OCI-LY1 (cell line): Measurements from ENCODE around the gene IPO13.

Source experiments
- EZH2 ChIP-seq: fragments of 200-600 bp; sonication (generic), shearing (Covaris generic); IDR thresholded peaks from 2 replicates; pipeline ENCODE4 v1.8.0; 2017; ENCODE audit warnings: borderline replicate concordance, mixed run types, mild to moderate bottlenecking, antibody characterized with exemption, low read length, moderate library complexity, mixed read lengths
- TF ChIP-seq, protein P1 (sequence below): fragments of 200-600 bp; sonication (generic), shearing (Covaris generic); IDR thresholded peaks from 2 replicates; pipeline ENCODE4 v1.5.1; 2017; ENCODE audit warnings: mild to moderate bottlenecking, antibody characterized with exemption, low read length, moderate library complexity, mixed read lengths

DNA sequence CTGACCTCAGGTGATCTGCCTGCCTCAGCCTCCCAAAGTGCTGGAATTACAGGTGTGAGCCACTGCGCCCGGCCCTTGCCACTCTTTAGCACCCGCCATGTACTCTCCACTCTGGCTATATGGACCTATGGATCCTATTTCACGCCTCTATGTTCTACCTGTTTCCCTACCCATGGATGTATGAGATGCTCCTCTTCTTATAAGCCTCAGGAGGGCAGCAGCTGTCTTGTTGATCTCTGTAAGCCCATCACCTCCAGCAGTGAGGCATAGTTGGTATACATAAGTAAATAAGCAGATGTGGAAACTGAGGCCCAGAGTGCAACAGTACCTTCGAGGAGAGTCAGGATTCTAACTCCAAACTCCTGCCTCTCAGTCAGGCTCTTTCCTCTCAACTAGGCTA lies 37.9 kb upstream of the IPO13 start:
- TF ChIP-seq, protein P1, sequence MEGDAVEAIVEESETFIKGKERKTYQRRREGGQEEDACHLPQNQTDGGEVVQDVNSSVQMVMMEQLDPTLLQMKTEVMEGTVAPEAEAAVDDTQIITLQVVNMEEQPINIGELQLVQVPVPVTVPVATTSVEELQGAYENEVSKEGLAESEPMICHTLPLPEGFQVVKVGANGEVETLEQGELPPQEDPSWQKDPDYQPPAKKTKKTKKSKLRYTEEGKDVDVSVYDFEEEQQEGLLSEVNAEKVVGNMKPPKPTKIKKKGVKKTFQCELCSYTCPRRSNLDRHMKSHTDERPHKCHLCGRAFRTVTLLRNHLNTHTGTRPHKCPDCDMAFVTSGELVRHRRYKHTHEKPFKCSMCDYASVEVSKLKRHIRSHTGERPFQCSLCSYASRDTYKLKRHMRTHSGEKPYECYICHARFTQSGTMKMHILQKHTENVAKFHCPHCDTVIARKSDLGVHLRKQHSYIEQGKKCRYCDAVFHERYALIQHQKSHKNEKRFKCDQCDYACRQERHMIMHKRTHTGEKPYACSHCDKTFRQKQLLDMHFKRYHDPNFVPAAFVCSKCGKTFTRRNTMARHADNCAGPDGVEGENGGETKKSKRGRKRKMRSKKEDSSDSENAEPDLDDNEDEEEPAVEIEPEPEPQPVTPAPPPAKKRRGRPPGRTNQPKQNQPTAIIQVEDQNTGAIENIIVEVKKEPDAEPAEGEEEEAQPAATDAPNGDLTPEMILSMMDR = peak; percentile 28; the same call in 1 of the 2 replicates
- TF ChIP-seq EZH2 = no peak
